CD4-positive, alpha-beta memory T cell (primary cell): ENCODE results near the gene TMEM41A. TPM values are rescaled to one million over a fixed set of nuclear protein-coding genes. Genes with fewer than 3 reads are reported as not detected.
"Not testable (repeated sequence)": the region's sequence is repeated elsewhere in the genome, so short reads cannot be mapped to it uniquely, and the experiment has no call there.

Source experiments
- CTCF ChIA-PET: fragments of 350-600 bp; sonication (Branson Sonifier 250); formaldehyde crosslinking; loops from one replicate; lab custom pipeline; 2021; ENCODE audit warnings: inconsistent platforms; ENCODE audit not compliant: partially characterized antibody; lab: Charles Lee
- POLR2A ChIA-PET: fragments of 350-600 bp; sonication (Branson Sonifier 250); formaldehyde crosslinking; loops from one replicate; lab custom pipeline; 2021; ENCODE audit not compliant: partially characterized antibody; lab: Charles Lee
- DNase-seq, 5 donors: peaks; one replicate each; pipeline versions ENCODE4 v3.0.0 to v3.0.0-alpha.2; 2020 to 2022; ENCODE audit warnings: mixed read lengths in 1 of 5
- H3K27ac ChIP-seq: one replicate; pipeline ENCODE4 v1.7.0; 2013; ENCODE audit warnings: low read depth, low read length
- H3K27me3 ChIP-seq: 2 replicates; pipeline ENCODE4 v1.7.0; 2013; ENCODE audit warnings: mild to moderate bottlenecking, low read length, moderate library complexity; ENCODE audit not compliant: insufficient read depth
- H3K36me3 ChIP-seq: 2 replicates; pipeline ENCODE4 v1.7.0; 2013; ENCODE audit warnings: mild to moderate bottlenecking, low read length, moderate library complexity; ENCODE audit not compliant: insufficient read depth
- H3K4me1 ChIP-seq: 2 replicates; pipeline ENCODE4 v1.7.0; 2013; ENCODE audit warnings: mild to moderate bottlenecking, low read length, moderate library complexity; ENCODE audit not compliant: insufficient read depth
- H3K4me3 ChIP-seq, 2 donors: one replicate each; pipeline ENCODE4 v1.7.0; 2013; ENCODE audit warnings: low read length in 2 of 2, mild to moderate bottlenecking in 1 of 2
- H3K9me3 ChIP-seq, 2 donors: one replicate each; pipeline ENCODE4 v1.7.0; 2013; ENCODE audit warnings: low read length in 2 of 2, control low read depth in 1 of 2; ENCODE audit not compliant: control insufficient read depth in 1 of 2
- H3K27ac Mint-ChIP-seq, 7 donors: one replicate each; pipeline ENCODE4 v1.8.0; 2020 to 2021; ENCODE audit warnings: mixed read lengths in 7 of 7, mild to moderate bottlenecking in 6 of 7, inconsistent platforms in 3 of 7, moderate library complexity in 3 of 7
- H3K27me3 Mint-ChIP-seq, 2 donors: one replicate each; pipeline ENCODE4 v1.8.0; 2020 to 2021; ENCODE audit warnings: mixed read lengths in 2 of 2
- H3K36me3 Mint-ChIP-seq, 2 donors: one replicate each; pipeline ENCODE4 v1.8.0; 2020 to 2021; ENCODE audit warnings: mixed read lengths in 2 of 2, inconsistent platforms in 1 of 2, mild to moderate bottlenecking in 1 of 2
- H3K4me1 Mint-ChIP-seq, 4 donors: one replicate each; pipeline ENCODE4 v1.8.0; 2020 to 2021; ENCODE audit warnings: mixed read lengths in 4 of 4, mild to moderate bottlenecking in 1 of 4
- H3K4me3 Mint-ChIP-seq, 8 donors: one replicate each; pipeline ENCODE4 v1.8.0; 2020 to 2021; ENCODE audit warnings: mixed read lengths in 8 of 8, mild to moderate bottlenecking in 7 of 8, moderate library complexity in 6 of 8, inconsistent platforms in 3 of 8
- H3K9me3 Mint-ChIP-seq, 8 donors: one replicate each; pipeline ENCODE4 v1.8.0; 2020 to 2021; ENCODE audit warnings: mixed read lengths in 8 of 8, mild to moderate bottlenecking in 5 of 8, inconsistent platforms in 3 of 8, moderate library complexity in 1 of 8
- intact Hi-C: fragments of 100-400 bp; cut with micrococcal nuclease; formaldehyde crosslinking; loops from one replicate; pipeline ENCODE4 v1.15.1; 2023
- polyA plus RNA-seq, 2 donors: library from polyadenylated mRNA; unstranded; fragments of 300-500 nt; fragmentation: Illumina TruSeq; gene quantifications; one replicate each; pipeline ENCODE4 v1.2.3, GENCODE V29; 2021
- total RNA-seq, 2 experiments: library from RNA; stranded (reverse); gene quantifications; one replicate each; pipeline ENCODE4 v1.2.3, GENCODE V29; 2021

TMEM41A gene
- total and polyA plus RNA-seq, 4 experiments from 2014 or later, result 22.2 to 28.0 (median 25.0) TPM

DNA sequence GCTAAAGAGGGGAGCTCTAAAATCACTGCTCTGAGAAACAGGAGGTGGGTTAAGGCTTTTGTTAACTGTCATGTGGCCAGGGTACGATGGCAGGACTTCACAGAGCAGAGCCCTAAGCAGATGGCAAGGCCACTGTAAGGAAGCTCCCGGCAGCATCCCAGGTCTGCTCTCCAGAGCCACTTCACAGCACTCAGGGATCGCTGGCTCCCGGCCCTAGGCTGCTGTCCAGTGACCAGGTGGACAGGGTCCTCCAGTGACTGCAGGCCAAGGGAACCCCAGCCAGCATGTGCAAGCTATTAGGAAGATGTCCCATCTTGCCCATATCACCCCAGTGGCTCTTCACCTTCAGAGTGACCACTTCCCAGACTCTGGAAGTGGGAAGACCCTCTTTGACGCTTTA is 10.4 kb downstream of the TMEM41A start:
- no peaks in the 10 kb centered on the region for H3K4me1 ChIP-seq
- DNase-seq, result no peak
- peaks cover 0 to 5% (median 4%) of the 10 kb centered on the region in 4 donors for H3K4me1 Mint-ChIP-seq
- H3K36me3 Mint-ChIP-seq, result peaks cover 37 to 57% of the 10 kb centered on the region in 2 donors
- peaks cover 0 to 2% (median 0%) of the 10 kb centered on the region in 8 donors for H3K9me3 Mint-ChIP-seq
- no peak overlapping the region for H3K27ac Mint-ChIP-seq
- no peaks in the 10 kb centered on the region for H3K27me3 ChIP-seq
- no peaks in the 10 kb centered on the region for H3K27me3 Mint-ChIP-seq
- no peak overlapping the region for H3K27ac ChIP-seq
- no peaks in the 10 kb centered on the region for H3K9me3 ChIP-seq
- no peak overlapping the region for H3K4me3 Mint-ChIP-seq
- ChIA-PET CTCF (no interaction called here), POLR2A (interaction anchor here (0.6 kb wide), 1 partner anchor 39 kb away, joined by 4 read pairs; no protein-coding TSS in a partner anchor)
- H3K4me3 ChIP-seq, result no peak overlapping the region
- peaks cover 20% of the 10 kb centered on the region for H3K36me3 ChIP-seq
- intact Hi-C loops, result no loop called here

DNA sequence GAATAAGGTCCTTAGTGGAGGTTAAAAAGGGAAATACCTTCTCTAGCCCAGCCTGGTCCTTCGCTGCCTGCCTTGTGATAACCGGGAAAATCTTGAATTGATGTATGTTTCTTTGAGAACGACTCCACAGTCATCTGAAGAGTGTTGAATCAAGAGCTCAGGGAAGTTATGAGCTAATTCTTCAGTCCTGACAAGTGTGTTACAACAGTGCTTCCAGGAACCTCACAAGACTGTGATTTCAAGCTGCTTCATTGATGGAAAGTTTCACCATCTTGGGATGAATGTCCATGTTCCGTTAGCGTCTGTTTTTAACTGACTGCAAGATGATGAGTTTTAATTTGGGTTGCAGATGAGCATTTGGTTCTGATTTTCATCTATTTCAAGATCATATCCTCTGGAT is 12.4 kb downstream of the TMEM41A start:
- H3K4me3 Mint-ChIP-seq, result no peak overlapping the region
- ChIA-PET CTCF (no interaction called here), POLR2A (no interaction called here)
- no peak overlapping the region for H3K27ac Mint-ChIP-seq
- Histone ChIP-seq H3K4me1 (peaks cover 5% of the 10 kb centered on the region), H3K9me3 (no peaks in the 10 kb centered on the region), H3K36me3 (peaks cover 20% of the 10 kb centered on the region), H3K4me3 (no peak overlapping the region), H3K27me3 (no peaks in the 10 kb centered on the region), H3K27ac (no peak overlapping the region)
- no peak for DNase-seq
- H3K4me1 Mint-ChIP-seq, result peaks cover 4 to 19% (median 10%) of the 10 kb centered on the region in 4 donors
- intact Hi-C loops, result no loop called here
- H3K9me3 Mint-ChIP-seq, result peaks cover 0 to 2% (median 0%) of the 10 kb centered on the region in 8 donors
- H3K36me3 Mint-ChIP-seq, result peaks cover 49 to 56% of the 10 kb centered on the region in 2 donors
- no peaks in the 10 kb centered on the region for H3K27me3 Mint-ChIP-seq

DNA sequence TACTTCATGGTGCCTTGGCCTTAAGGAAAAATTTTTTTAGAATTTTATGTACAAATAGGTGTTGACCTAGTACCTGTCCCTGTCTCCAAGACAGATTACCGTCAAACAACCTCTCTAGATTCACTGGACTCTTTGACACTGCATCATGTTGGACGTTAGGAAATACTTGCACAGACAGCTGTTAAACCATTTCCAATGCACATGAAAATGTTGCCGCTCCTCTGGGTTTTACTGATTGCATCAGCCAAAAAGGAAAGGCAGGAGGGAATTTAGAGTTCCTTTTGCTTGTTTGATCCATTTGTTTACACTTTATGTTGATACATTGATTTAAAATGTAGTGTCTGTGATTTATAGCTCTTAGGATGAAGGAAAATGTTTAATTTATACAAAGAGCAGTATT is 14.5 kb downstream of the TMEM41A start:
- POLR2A ChIA-PET, result no interaction called here
- CTCF ChIA-PET, result no interaction called here
- Mint-ChIP-seq H3K4me3 (no peak overlapping the region), H3K27me3 (no peaks in the 10 kb centered on the region), H3K4me1 (peaks cover 4 to 19% (median 10%) of the 10 kb centered on the region in 4 donors), H3K36me3 (peaks cover 45 to 52% of the 10 kb centered on the region in 2 donors), H3K27ac (no peak overlapping the region), H3K9me3 (peaks cover 0 to 2% (median 0%) of the 10 kb centered on the region in 8 donors)
- H3K27ac ChIP-seq, result no peak overlapping the region
- intact Hi-C loops, result no loop called here
- peaks cover 8% of the 10 kb centered on the region for H3K36me3 ChIP-seq
- H3K9me3 ChIP-seq, result no peaks in the 10 kb centered on the region
- H3K4me3 ChIP-seq, result no peak overlapping the region
- DNase-seq, result no peak
- peaks cover 5% of the 10 kb centered on the region for H3K4me1 ChIP-seq
- H3K27me3 ChIP-seq, result no peaks in the 10 kb centered on the region

DNA sequence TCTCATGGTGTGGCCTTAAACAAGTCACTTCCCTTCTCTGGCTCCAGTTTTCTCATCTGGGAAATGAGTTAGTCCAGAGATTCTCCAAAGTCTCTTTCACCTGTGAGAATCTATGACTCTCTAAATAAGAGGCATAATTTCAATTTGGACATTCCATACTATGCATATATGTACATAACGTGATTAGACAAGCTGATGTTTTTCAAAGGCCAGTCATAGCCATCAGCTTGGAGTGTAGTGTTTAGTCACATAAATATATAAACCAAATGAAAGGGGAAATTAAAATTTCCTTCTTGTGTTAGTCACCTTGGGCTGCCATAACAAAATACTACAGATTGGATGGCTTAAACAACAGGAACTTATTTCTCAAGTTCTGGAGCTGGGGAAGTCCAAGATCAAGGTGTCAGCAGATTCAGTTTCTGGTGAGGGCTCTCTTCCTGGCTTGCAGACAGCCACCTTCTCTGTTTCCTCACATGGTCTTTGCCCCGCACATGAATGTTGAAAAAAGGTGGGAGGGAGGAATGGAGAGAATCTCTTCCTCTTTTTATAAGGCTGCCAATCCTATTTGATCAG is 19.4 kb downstream of the TMEM41A start:
- peaks cover 4 to 15% (median 10%) of the 10 kb centered on the region in 4 donors for H3K4me1 Mint-ChIP-seq
- H3K9me3 Mint-ChIP-seq, result peaks cover 0 to 2% (median 0%) of the 10 kb centered on the region in 8 donors
- no peak for DNase-seq
- Histone ChIP-seq H3K4me3 (no peak overlapping the region), H3K36me3 (no peaks in the 10 kb centered on the region), H3K27ac (no peak overlapping the region), H3K4me1 (peaks cover 5% of the 10 kb centered on the region), H3K9me3 (no peaks in the 10 kb centered on the region), H3K27me3 (no peaks in the 10 kb centered on the region)
- no peak overlapping the region for H3K27ac Mint-ChIP-seq
- ChIA-PET CTCF (no interaction called here), POLR2A (no interaction called here)
- no peaks in the 10 kb centered on the region for H3K27me3 Mint-ChIP-seq
- H3K36me3 Mint-ChIP-seq, result peaks cover 30 to 54% of the 10 kb centered on the region in 2 donors
- intact Hi-C loops, result no loop called here
- H3K4me3 Mint-ChIP-seq, result no peak overlapping the region

DNA sequence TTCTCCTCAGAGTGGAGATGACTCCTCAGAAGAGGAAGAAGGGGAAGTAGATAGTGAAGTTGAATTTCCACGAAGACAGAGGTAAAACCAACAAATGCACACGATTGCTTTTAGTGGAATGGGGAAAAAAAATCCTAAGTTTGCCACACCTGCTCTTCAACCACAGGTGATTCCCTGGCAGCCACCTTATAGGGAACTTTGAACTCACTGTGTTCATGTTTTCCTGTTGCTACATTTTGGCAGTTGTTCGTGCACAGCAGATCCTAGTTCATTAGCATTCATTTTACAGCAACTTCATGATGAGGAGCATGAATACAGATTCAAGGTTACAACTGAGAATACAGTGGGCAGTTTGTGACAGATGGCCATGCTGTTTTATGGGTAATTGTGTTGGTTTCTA is 21.5 kb downstream of the TMEM41A start:
- Histone ChIP-seq H3K36me3 (no peaks in the 10 kb centered on the region), H3K4me1 (no peaks in the 10 kb centered on the region), H3K27me3 (no peaks in the 10 kb centered on the region), H3K9me3 (no peaks in the 10 kb centered on the region), H3K4me3 (no peak overlapping the region), H3K27ac (no peak overlapping the region)
- Mint-ChIP-seq H3K4me1 (peaks cover 0 to 3% (median 0%) of the 10 kb centered on the region in 4 donors), H3K27ac (no peak overlapping the region), H3K9me3 (no peaks in the 10 kb centered on the region), H3K27me3 (no peaks in the 10 kb centered on the region), H3K4me3 (no peak overlapping the region), H3K36me3 (peaks cover 27 to 61% of the 10 kb centered on the region in 2 donors)
- intact Hi-C loops, result no loop called here
- ChIA-PET POLR2A (no interaction called here), CTCF (no interaction called here)
- no peak for DNase-seq

DNA sequence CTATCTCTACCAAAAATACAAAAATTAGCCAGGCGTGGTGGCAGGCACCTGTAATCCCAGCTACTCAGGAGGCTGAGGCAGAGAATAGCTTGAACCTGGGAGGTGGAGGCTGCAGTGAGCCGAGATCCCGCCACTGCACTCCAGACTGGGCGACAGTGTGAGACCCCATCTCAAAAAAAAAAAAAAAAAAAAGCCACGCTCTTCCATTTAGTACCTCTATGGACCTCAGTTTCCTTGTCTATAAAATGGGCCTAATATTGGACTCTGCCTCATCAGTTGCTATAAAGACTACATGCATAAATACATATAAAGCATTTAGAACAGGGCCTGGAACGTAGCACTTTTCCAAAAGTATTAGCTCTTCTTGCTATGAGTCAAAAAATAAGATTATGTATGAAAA is 23.9 kb downstream of the TMEM41A start:
- H3K27ac ChIP-seq, H3K4me1 ChIP-seq, H3K36me3 ChIP-seq, H3K9me3 ChIP-seq, H3K4me3 ChIP-seq, H3K27me3 ChIP-seq, CTCF ChIA-PET, DNase-seq, POLR2A ChIA-PET, H3K4me1 Mint-ChIP-seq, H3K27ac Mint-ChIP-seq, intact Hi-C loops, H3K9me3 Mint-ChIP-seq, H3K4me3 Mint-ChIP-seq, H3K27me3 Mint-ChIP-seq: not testable (repeated sequence)
- H3K36me3 Mint-ChIP-seq, result peaks cover 20 to 44% of the 10 kb centered on the region in 2 donors

DNA sequence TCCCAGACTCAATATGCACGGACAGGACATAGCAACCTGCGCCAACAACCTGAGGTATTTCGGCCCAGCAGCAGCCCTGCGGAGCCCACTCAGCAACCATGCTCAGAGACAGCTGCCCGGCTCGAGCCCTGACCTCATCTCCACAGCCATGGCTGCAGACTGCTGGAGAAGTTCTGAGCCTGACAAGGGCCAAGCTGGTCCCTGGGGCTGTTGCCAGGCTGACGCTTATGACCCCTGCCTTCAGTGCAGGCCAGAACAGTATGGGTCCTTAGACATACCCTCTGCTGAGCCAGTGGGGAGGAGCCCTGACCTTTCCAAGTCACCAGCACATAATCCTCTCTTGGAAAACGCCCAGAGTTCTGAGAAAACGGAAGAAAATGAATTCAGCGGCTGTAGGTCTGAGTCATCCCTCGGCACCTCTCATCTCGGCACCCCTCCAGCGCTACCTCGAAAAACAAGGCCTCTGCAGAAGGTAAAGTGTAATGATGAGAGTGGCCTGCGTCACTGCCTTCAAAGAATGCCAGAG is 25.5 kb downstream of the TMEM41A start:
- H3K4me3 Mint-ChIP-seq, result no peak overlapping the region
- H3K4me1 Mint-ChIP-seq, result no peaks in the 10 kb centered on the region
- no peaks in the 10 kb centered on the region for H3K36me3 ChIP-seq
- no peak overlapping the region for H3K27ac Mint-ChIP-seq
- no peaks in the 10 kb centered on the region for H3K9me3 Mint-ChIP-seq
- H3K36me3 Mint-ChIP-seq, result peaks cover 15 to 36% of the 10 kb centered on the region in 2 donors
- ChIA-PET CTCF (no interaction called here), POLR2A (no interaction called here)
- no peak overlapping the region for H3K4me3 ChIP-seq
- H3K27me3 ChIP-seq, result no peaks in the 10 kb centered on the region
- DNase-seq, result no peak
- intact Hi-C loops, result no loop called here
- H3K9me3 ChIP-seq, result no peaks in the 10 kb centered on the region
- no peaks in the 10 kb centered on the region for H3K4me1 ChIP-seq
- H3K27ac ChIP-seq, result no peak overlapping the region
- no peaks in the 10 kb centered on the region for H3K27me3 Mint-ChIP-seq
